RPMI8226 (cell line): Measurements from ENCODE around the gene PPP1R13B.
A peak's percentile ranks its signal among the peaks of the same experiment; 100 is the strongest.
"Not testable (repeated sequence)": the region's sequence is repeated elsewhere in the genome, so short reads cannot be mapped to it uniquely, and the experiment has no call there.

ENCODE experiments used
- DNase-seq: peaks from one replicate; pipeline ENCODE4 v3.0.0-alpha.2; 2015

The PPP1R13B gene, protein sequence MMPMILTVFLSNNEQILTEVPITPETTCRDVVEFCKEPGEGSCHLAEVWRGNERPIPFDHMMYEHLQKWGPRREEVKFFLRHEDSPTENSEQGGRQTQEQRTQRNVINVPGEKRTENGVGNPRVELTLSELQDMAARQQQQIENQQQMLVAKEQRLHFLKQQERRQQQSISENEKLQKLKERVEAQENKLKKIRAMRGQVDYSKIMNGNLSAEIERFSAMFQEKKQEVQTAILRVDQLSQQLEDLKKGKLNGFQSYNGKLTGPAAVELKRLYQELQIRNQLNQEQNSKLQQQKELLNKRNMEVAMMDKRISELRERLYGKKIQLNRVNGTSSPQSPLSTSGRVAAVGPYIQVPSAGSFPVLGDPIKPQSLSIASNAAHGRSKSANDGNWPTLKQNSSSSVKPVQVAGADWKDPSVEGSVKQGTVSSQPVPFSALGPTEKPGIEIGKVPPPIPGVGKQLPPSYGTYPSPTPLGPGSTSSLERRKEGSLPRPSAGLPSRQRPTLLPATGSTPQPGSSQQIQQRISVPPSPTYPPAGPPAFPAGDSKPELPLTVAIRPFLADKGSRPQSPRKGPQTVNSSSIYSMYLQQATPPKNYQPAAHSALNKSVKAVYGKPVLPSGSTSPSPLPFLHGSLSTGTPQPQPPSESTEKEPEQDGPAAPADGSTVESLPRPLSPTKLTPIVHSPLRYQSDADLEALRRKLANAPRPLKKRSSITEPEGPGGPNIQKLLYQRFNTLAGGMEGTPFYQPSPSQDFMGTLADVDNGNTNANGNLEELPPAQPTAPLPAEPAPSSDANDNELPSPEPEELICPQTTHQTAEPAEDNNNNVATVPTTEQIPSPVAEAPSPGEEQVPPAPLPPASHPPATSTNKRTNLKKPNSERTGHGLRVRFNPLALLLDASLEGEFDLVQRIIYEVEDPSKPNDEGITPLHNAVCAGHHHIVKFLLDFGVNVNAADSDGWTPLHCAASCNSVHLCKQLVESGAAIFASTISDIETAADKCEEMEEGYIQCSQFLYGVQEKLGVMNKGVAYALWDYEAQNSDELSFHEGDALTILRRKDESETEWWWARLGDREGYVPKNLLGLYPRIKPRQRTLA

GRCh38 chr14:103847451-103848174 lies at the start of gene PPP1R13B:
TSS of gene PPP1R13B (minus strand) at chr14:103847575. CDS start at chr14:103847307, 268 bp downstream.
- peak; percentile 90 for DNase-seq

DNA sequence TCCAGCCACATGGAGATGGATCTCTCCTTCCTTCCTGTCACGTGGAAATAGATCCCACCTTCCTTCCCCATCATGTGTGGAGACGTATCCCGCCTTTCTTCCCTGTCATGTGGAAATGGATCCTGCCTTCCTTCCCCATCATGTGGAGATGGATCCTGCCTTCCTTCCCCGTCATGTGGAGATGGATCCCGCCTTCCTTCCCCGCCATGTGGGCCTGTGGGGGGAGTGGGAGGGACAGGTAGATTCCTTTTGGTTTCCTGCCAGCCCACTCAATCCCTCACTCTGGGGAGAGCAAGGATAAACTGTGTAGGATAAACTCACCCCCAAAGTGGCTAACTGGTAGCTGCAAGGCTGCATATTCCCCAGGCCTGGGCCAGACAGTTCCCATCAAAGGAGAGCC lies 49.2 kb upstream of the PPP1R13B start:
- DNase-seq, result no peak

- no peak for DNase-seq
Measured at GRCh38 chr14:103894723-103895059, 47.3 kb upstream of the PPP1R13B start.

- DNase-seq, result no peak
Measured at GRCh38 chr14:103894034-103894722, 46.8 kb upstream of the PPP1R13B start.

- DNase-seq, result no peak
Measured at GRCh38 chr14:103892247-103892646, 44.9 kb upstream of the PPP1R13B start.

GRCh38 chr14:103891667-103892215 lies 44.4 kb upstream of the PPP1R13B start:
- no peak for DNase-seq

- DNase-seq, result no peak
Measured at GRCh38 chr14:103890821-103891666, 43.7 kb upstream of the PPP1R13B start.

GRCh38 chr14:103890052-103890371 lies 42.6 kb upstream of the PPP1R13B start:
- DNase-seq, result no peak

DNA sequence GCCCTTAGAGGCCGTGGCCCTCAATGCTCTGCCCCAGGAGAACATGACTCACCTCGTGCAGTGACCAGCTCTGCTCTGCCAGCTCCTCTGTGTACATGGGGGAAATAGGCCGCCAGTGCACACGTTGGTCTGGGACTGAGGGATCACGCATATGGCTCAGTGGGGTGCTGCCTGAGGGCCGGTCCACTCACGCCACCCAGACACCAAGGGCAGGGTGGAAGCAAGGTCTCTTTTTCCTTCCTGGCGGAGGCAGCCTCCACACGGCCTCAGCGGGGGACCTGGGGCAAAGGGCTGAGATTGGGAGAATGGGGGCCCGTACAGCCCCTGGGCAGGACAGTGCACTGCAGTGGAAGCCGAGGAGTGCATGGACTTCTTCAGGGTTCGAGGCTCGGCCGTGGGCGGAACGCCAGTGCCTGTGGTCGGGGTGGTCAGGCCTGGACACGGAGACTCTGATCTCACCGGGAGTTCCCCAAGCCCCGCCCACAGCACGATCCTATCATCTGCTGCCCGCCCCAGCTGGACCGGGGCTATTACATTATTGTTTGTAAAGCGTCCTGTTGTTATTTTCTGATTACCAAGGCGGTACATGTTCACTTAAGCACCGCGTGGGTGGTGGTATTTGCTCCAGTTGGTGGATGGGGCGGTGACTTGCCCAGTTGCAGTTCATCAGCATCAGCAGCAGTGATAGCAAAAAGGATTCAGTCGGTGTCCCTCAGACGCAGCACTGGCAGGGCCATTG lies 42.1 kb upstream of the PPP1R13B start:
- no peak for DNase-seq

- not testable (repeated sequence) for DNase-seq
Measured at GRCh38 chr14:103889002-103889312, 41.6 kb upstream of the PPP1R13B start.

- no peak for DNase-seq
Measured at GRCh38 chr14:103887557-103888115, 40.3 kb upstream of the PPP1R13B start.

GRCh38 chr14:103887170-103887501 lies 39.8 kb upstream of the PPP1R13B start:
- no peak for DNase-seq

GRCh38 chr14:103886304-103887169 lies 39.2 kb upstream of the PPP1R13B start:
- DNase-seq, result no peak

- DNase-seq, result no peak
Measured at GRCh38 chr14:103885509-103885932, 38.1 kb upstream of the PPP1R13B start.

DNA sequence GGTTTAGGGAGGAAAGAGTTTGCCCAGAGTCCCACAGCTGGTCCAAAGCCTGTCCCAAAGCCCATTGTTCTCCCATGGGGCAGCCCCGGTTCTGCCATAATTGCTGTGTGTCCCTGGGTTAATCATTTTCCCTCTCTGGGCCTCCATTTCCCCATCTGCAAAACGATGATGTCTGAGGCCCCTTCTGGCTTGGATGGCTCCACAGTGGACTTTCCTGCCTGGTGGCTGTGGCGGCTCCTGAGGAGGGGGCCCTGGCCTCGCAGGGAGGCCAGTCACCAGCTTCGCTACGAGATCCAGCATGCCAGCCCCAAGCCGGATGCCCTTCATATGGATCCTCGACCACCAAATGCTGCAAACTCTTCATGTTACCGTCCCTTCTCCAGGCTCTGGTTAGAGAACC lies 37.5 kb upstream of the PPP1R13B start:
- no peak for DNase-seq

DNA sequence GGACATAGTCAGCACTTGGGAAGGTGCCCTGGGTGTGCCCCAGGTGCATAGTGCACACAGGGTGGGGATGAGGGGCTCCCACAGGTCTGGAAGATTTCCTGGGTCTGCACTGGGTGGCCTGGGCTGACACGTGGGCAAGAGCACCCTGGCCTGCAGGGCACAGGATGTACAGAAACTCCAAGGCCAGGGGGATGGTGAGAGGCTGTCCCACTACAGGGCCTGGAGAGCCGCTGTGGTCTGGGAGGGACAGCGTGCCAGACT lies 35.8 kb upstream of the PPP1R13B start:
- no peak for DNase-seq

GRCh38 chr14:103882503-103883262 lies 35.3 kb upstream of the PPP1R13B start:
- DNase-seq, result no peak

GRCh38 chr14:103881268-103882201 lies 34.2 kb upstream of the PPP1R13B start:
- peak; percentile 51 for DNase-seq
